T-helper 1 cell treated with Interleukin-12 subunit alpha and Interleukin-12 subunit beta and Interleukin-4 antibody, amounts not matched to agents 30 μg/mL and 1 μg/mL, for 36 hours (primary cell): ENCODE data around the gene OAS1.

Experiments
- H3K27ac Mint-ChIP-seq: one replicate; pipeline ENCODE4 v1.8.0; 2021; ENCODE audit warnings: mild to moderate bottlenecking, mixed read lengths
- H3K27me3 Mint-ChIP-seq: one replicate; pipeline ENCODE4 v1.8.0; 2021; ENCODE audit warnings: low read depth, mixed read lengths
- H3K36me3 Mint-ChIP-seq: one replicate; pipeline ENCODE4 v1.8.0; 2021; ENCODE audit warnings: low read depth, mixed read lengths
- H3K4me1 Mint-ChIP-seq: one replicate; pipeline ENCODE4 v1.8.0; 2021; ENCODE audit warnings: low read depth, mixed read lengths
- H3K4me3 Mint-ChIP-seq: one replicate; pipeline ENCODE4 v1.8.0; 2021; ENCODE audit warnings: mild to moderate bottlenecking, moderate library complexity, mixed read lengths
- H3K9me3 Mint-ChIP-seq: one replicate; pipeline ENCODE4 v1.8.0; 2021; ENCODE audit warnings: mixed read lengths

Gene OAS1

DNA sequence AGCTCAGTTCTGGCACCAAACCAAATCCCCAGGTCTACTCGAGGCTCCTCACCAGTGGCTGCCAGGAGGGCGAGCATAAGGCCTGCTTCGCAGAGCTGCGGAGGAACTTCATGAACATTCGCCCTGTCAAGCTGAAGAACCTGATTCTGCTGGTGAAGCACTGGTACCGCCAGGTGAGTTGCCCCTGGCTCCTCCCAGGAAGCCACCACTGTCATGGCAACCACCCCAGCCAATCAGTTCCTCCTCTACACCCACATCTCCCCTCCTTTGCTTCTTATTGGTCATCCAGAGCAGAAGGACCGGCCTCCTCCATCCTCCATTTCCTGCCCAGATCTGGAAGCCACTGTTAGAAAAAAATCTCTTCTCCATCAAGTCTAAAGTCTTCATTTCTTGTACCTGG lies 54.3 kb downstream of the OAS1 start:
- H3K4me1 Mint-ChIP-seq = peaks cover 25% of the 10 kb centered on the region
- no peaks in the 10 kb centered on the region for H3K9me3 Mint-ChIP-seq

GRCh38 chr12:112961536-112961935 lies 54.8 kb downstream of the OAS1 start:
- H3K4me3 Mint-ChIP-seq = no peak overlapping the region
- peaks cover 86% of the 10 kb centered on the region for H3K36me3 Mint-ChIP-seq
- peak overlapping the region; percentile 0 for H3K27ac Mint-ChIP-seq
- no peaks in the 10 kb centered on the region for H3K9me3 Mint-ChIP-seq
- peaks cover 21% of the 10 kb centered on the region for H3K4me1 Mint-ChIP-seq
- H3K27me3 Mint-ChIP-seq = no peaks in the 10 kb centered on the region

More for the DNA sequence above, 54.3 kb downstream of the OAS1 start:
- Mint-ChIP-seq H3K4me3 (no peak overlapping the region), H3K27me3 (no peaks in the 10 kb centered on the region), H3K27ac (peak overlapping the region; percentile 0), H3K36me3 (peaks cover 87% of the 10 kb centered on the region)

DNA sequence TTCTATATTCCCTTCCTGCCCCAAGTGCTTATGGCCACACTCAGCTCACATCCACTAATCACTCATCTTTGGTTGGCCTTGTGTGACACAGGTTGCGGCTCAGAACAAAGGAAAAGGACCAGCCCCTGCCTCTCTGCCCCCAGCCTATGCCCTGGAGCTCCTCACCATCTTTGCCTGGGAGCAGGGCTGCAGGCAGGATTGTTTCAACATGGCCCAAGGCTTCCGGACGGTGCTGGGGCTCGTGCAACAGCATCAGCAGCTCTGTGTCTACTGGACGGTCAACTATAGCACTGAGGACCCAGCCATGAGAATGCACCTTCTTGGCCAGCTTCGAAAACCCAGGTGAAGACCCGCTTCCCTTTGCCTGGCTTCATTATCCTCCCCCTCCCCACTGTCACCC lies 55.8 kb downstream of the OAS1 start:
- Mint-ChIP-seq H3K9me3 (no peaks in the 10 kb centered on the region), H3K4me1 (peaks cover 15% of the 10 kb centered on the region), H3K27me3 (no peaks in the 10 kb centered on the region), H3K4me3 (no peak overlapping the region), H3K36me3 (peaks cover 85% of the 10 kb centered on the region), H3K27ac (no peak overlapping the region)

- Mint-ChIP-seq H3K4me1 (peaks cover 14% of the 10 kb centered on the region), H3K4me3 (no peak overlapping the region), H3K27ac (no peak overlapping the region), H3K27me3 (no peaks in the 10 kb centered on the region), H3K36me3 (peaks cover 82% of the 10 kb centered on the region), H3K9me3 (no peaks in the 10 kb centered on the region)
Measured at GRCh38 chr12:112963227-112963861, 56.6 kb downstream of the OAS1 start.

GRCh38 chr12:112964067-112964670 lies 57.4 kb downstream of the OAS1 start:
- peaks cover 83% of the 10 kb centered on the region for H3K36me3 Mint-ChIP-seq
- no peaks in the 10 kb centered on the region for H3K27me3 Mint-ChIP-seq
- H3K9me3 Mint-ChIP-seq = no peaks in the 10 kb centered on the region
- H3K4me1 Mint-ChIP-seq = peaks cover 14% of the 10 kb centered on the region
- no peak overlapping the region for H3K27ac Mint-ChIP-seq
- H3K4me3 Mint-ChIP-seq = no peak overlapping the region

DNA sequence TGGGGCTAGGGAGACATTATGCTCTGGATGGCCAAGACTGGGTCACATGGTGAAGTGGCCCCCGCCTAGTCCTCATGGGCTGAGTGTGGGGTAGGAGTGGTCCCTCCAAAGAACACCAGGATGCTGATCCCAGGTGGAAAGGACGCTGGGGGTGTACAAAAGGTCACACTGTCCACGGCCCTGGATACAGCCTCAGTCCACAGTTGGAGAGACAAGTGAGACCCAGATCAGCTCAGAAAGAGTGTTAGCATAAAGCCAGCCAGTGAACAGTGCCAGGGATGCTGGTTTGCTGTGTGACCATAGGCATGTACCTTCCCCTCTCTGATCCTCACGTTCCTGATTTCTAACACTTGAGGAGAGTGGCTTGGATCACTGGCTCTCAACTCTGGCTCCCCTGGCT lies 58.2 kb downstream of the OAS1 start:
- no peaks in the 10 kb centered on the region for H3K27me3 Mint-ChIP-seq
- peaks cover 84% of the 10 kb centered on the region for H3K36me3 Mint-ChIP-seq
- H3K27ac Mint-ChIP-seq = no peak overlapping the region
- peaks cover 7% of the 10 kb centered on the region for H3K4me1 Mint-ChIP-seq
- no peak overlapping the region for H3K4me3 Mint-ChIP-seq
- H3K9me3 Mint-ChIP-seq = no peaks in the 10 kb centered on the region

GRCh38 chr12:112965643-112966042 lies 58.9 kb downstream of the OAS1 start:
- H3K27me3 Mint-ChIP-seq = no peaks in the 10 kb centered on the region
- no peak overlapping the region for H3K27ac Mint-ChIP-seq
- H3K36me3 Mint-ChIP-seq = peaks cover 84% of the 10 kb centered on the region
- H3K4me3 Mint-ChIP-seq = no peak overlapping the region
- H3K4me1 Mint-ChIP-seq = peaks cover 6% of the 10 kb centered on the region
- no peaks in the 10 kb centered on the region for H3K9me3 Mint-ChIP-seq

DNA sequence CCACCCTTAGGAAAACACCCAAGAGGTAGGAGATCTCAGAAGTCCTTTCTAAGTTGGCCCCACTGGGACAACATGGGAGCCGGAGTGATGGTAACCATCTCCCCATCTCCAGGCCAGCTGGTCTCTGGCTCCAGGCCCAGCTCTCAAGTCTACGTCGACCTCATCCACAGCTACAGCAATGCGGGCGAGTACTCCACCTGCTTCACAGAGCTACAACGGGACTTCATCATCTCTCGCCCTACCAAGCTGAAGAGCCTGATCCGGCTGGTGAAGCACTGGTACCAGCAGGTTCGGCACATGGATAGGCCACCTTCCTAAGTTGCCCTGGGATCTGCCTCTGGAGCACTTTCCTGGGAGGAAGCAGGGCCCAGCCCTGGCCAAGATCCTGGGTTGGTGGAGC lies 60.5 kb downstream of the OAS1 start:
- Mint-ChIP-seq H3K27me3 (no peaks in the 10 kb centered on the region), H3K36me3 (peaks cover 85% of the 10 kb centered on the region), H3K27ac (no peak overlapping the region)

GRCh38 chr12:112967858-112968257 lies 61.1 kb downstream of the OAS1 start:
- Mint-ChIP-seq H3K27ac (no peak overlapping the region), H3K4me1 (peaks cover 9% of the 10 kb centered on the region), H3K27me3 (no peaks in the 10 kb centered on the region), H3K36me3 (peaks cover 83% of the 10 kb centered on the region), H3K4me3 (no peak overlapping the region), H3K9me3 (no peaks in the 10 kb centered on the region)

More for the DNA sequence above, 60.5 kb downstream of the OAS1 start:
- Mint-ChIP-seq H3K9me3 (no peaks in the 10 kb centered on the region), H3K4me1 (peaks cover 9% of the 10 kb centered on the region), H3K4me3 (no peak overlapping the region)
